Chondrocyte (in vitro differentiated cells): ENCODE measurements around the gene MALRD1. TPM values are rescaled to one million over a fixed set of nuclear protein-coding genes. Genes with fewer than 3 reads are reported as not detected.

Source experiments
- DNase-seq: peaks from one replicate; pipeline ENCODE4 v3.0.0; 2021; ENCODE audit warnings: mixed read lengths, low spot score
- H3K27ac Mint-ChIP-seq: one replicate; pipeline ENCODE4 v1.8.0; 2021; ENCODE audit warnings: mild to moderate bottlenecking, moderate library complexity, mixed read lengths; ENCODE audit not compliant: unreplicated experiment
- H3K27me3 Mint-ChIP-seq: 2 replicates; pipeline ENCODE4 v1.8.0; 2021; ENCODE audit warnings: low read depth, mixed read lengths
- H3K36me3 Mint-ChIP-seq: 2 replicates; pipeline ENCODE4 v1.8.0; 2021; ENCODE audit warnings: low read depth, mixed read lengths
- H3K4me1 Mint-ChIP-seq: 2 replicates; pipeline ENCODE4 v1.8.0; 2021; ENCODE audit warnings: low read depth, mild to moderate bottlenecking, mixed read lengths
- H3K4me3 Mint-ChIP-seq: one replicate; pipeline ENCODE4 v1.8.0; 2021; ENCODE audit warnings: mild to moderate bottlenecking, moderate library complexity, mixed read lengths; ENCODE audit not compliant: unreplicated experiment
- H3K9me3 Mint-ChIP-seq: 2 replicates; pipeline ENCODE4 v1.8.0; 2021; ENCODE audit warnings: low read depth, mixed read lengths
- total RNA-seq: library from RNA; stranded (reverse); gene quantifications from 3 replicates; pipeline ENCODE4 v1.2.1, GENCODE V29; 2021
- TF ChIP-seq, protein P1 (sequence below): fragments of 200-600 bp; sonication (generic); IDR thresholded peaks from 2 replicates; pipeline ENCODE4 v1.5.0; 2021; ENCODE audit warnings: antibody characterized with exemption, mild to moderate bottlenecking, moderate library complexity

MALRD1 gene
- total RNA-seq, 1 donor from 2014 or later = 0.27 TPM

- peaks cover 8% of the 10 kb centered on the region for H3K9me3 Mint-ChIP-seq
- no peak for DNase-seq
- H3K27me3 Mint-ChIP-seq = peaks cover 16% of the 10 kb centered on the region
- H3K4me1 Mint-ChIP-seq = no peaks in the 10 kb centered on the region
- H3K36me3 Mint-ChIP-seq = peaks cover 2% of the 10 kb centered on the region
- no peak overlapping the region for H3K4me3 Mint-ChIP-seq
- H3K27ac Mint-ChIP-seq = no peak overlapping the region
- TF ChIP-seq, protein P1, sequence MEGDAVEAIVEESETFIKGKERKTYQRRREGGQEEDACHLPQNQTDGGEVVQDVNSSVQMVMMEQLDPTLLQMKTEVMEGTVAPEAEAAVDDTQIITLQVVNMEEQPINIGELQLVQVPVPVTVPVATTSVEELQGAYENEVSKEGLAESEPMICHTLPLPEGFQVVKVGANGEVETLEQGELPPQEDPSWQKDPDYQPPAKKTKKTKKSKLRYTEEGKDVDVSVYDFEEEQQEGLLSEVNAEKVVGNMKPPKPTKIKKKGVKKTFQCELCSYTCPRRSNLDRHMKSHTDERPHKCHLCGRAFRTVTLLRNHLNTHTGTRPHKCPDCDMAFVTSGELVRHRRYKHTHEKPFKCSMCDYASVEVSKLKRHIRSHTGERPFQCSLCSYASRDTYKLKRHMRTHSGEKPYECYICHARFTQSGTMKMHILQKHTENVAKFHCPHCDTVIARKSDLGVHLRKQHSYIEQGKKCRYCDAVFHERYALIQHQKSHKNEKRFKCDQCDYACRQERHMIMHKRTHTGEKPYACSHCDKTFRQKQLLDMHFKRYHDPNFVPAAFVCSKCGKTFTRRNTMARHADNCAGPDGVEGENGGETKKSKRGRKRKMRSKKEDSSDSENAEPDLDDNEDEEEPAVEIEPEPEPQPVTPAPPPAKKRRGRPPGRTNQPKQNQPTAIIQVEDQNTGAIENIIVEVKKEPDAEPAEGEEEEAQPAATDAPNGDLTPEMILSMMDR = peak; percentile 84
Observed at GRCh38 chr10:19412531-19412930, 363.9 kb downstream of the MALRD1 start.

GRCh38 chr10:19416164-19416563, 367.6 kb downstream of the MALRD1 start:
- peaks cover 23% of the 10 kb centered on the region for H3K27me3 Mint-ChIP-seq
- H3K27ac Mint-ChIP-seq = no peak overlapping the region
- H3K4me3 Mint-ChIP-seq = no peak overlapping the region
- H3K4me1 Mint-ChIP-seq = no peaks in the 10 kb centered on the region
- H3K9me3 Mint-ChIP-seq = no peaks in the 10 kb centered on the region
- TF ChIP-seq, protein P1 = no peak
- peaks cover 2% of the 10 kb centered on the region for H3K36me3 Mint-ChIP-seq
- no peak for DNase-seq

- Mint-ChIP-seq H3K9me3 (no peaks in the 10 kb centered on the region), H3K27me3 (peaks cover 25% of the 10 kb centered on the region), H3K4me1 (no peaks in the 10 kb centered on the region), H3K4me3 (no peak overlapping the region), H3K36me3 (peaks cover 2% of the 10 kb centered on the region), H3K27ac (no peak overlapping the region)
- TF ChIP-seq, protein P1 = no peak
- no peak for DNase-seq
Observed at GRCh38 chr10:19417740-19418139, 369.1 kb downstream of the MALRD1 start.

DNA sequence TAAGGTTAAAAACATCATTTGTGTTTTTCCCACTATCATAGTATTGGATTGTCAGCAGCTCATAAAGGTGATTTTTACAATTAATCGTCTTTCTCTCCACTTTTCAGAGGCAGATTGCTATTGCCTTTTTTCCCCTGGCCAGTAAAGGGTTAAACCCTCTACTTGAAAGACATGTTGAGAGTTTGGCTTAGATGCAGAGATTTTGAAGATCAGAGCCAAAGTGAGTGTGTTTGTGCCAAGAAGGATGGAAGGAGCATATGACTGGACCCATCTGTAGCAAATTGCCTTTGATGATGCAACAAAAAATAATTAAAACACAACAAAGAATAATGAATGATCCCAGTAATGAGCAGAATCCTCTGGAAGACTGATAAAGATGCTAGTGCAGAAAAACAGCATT, 373.1 kb downstream of the MALRD1 start:
- Mint-ChIP-seq H3K36me3 (peaks cover 2% of the 10 kb centered on the region), H3K9me3 (no peaks in the 10 kb centered on the region), H3K27me3 (peaks cover 31% of the 10 kb centered on the region), H3K4me1 (no peaks in the 10 kb centered on the region), H3K27ac (no peak overlapping the region), H3K4me3 (no peak overlapping the region)
- no peak for DNase-seq
- TF ChIP-seq, protein P1 = no peak

DNA sequence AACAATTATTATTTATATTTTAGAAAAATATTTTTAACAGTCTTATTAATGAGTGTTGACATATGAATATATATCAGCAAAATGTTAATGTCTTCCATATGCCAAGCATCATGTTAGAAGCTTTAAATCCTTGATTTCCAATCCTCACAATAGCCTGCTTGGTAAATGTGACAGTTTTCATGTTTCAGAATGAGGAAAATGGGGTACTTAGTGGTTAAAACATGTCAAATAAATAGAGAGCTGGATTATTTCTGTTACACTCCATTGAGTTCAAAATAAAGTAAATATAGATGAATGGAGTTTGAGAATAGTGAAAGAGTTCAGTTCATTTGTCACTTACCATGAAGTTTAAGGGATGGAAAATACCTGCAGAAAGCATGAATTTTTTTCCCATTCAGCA, 377.4 kb downstream of the MALRD1 start:
- Mint-ChIP-seq H3K27me3 (peaks cover 21% of the 10 kb centered on the region), H3K9me3 (no peaks in the 10 kb centered on the region), H3K4me3 (no peak overlapping the region), H3K4me1 (no peaks in the 10 kb centered on the region), H3K27ac (no peak overlapping the region), H3K36me3 (no peaks in the 10 kb centered on the region)
- DNase-seq = no peak
- TF ChIP-seq, protein P1 = no peak
